ENCODE measurements around the gene GHRL.

Gene GHRL

DNA sequence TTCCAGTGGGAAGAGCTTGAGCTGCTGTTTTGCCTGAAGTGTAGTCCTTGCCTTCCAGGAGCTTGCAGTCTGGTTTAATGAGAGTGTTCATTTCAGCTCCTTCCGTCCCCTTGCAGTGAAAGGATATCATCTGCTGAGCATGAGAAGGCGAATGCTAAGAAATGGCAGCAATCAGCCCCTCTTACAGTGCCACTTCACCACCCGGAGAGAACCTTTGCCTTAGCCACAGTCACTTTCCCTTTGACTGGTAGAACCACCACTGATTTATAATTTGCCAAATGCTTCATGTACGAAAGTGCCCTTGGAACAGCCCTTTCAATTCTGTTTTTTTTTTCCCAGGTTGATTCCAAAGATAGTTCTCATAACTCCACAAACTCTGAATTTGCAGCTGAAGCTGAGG is 32.9 kb downstream of the GHRL start:
- Histone ChIP-seq H3K9me3 (no peaks in the 10 kb centered on the region), H3K36me3 (peaks cover 40% of the 10 kb centered on the region), H3K4me1 (ENCODE audit: control insufficient read depth in 1 of 2, insufficient read depth in 1 of 2, low read depth in 1 of 2, low read length in 1 of 2) (peaks cover 9 to 11% of the 10 kb centered on the region in 2 experiments), H3K27me3 (no peaks in the 10 kb centered on the region), H3K4me3 (ENCODE audit: low read depth in 1 of 2, low read length in 1 of 2) (no peak overlapping the region), H3K27ac (peak overlapping the region; percentile 35)
- TF ChIP-seq, protein P1, sequence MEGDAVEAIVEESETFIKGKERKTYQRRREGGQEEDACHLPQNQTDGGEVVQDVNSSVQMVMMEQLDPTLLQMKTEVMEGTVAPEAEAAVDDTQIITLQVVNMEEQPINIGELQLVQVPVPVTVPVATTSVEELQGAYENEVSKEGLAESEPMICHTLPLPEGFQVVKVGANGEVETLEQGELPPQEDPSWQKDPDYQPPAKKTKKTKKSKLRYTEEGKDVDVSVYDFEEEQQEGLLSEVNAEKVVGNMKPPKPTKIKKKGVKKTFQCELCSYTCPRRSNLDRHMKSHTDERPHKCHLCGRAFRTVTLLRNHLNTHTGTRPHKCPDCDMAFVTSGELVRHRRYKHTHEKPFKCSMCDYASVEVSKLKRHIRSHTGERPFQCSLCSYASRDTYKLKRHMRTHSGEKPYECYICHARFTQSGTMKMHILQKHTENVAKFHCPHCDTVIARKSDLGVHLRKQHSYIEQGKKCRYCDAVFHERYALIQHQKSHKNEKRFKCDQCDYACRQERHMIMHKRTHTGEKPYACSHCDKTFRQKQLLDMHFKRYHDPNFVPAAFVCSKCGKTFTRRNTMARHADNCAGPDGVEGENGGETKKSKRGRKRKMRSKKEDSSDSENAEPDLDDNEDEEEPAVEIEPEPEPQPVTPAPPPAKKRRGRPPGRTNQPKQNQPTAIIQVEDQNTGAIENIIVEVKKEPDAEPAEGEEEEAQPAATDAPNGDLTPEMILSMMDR (IDR thresholded peaks at IDR 0.05) = no peak

DNA sequence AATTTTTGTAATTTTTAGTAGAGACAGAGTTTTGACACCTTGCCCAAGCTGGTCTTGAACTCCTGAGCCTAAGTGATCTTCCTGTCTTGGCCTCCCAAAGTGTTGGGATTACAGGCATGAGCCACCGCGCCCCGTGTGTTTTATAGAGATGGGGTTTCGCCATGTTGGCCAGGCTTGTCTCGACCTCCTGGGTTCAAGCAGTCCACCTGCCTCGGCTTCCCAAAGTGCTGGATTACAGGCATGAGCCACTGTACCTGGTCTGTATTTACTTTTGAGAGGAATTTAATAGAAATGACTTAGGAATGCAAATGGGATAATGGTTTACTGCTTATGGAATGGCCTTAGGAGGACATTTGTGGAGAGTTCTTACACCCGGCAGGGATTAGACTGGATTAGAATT is 33.7 kb downstream of the GHRL start:
- no peaks in the 10 kb centered on the region for H3K9me3 ChIP-seq
- no peak overlapping the region for H3K4me3 ChIP-seq (ENCODE audit: low read depth in 1 of 2, low read length in 1 of 2)
- peak overlapping the region; percentile 35 for H3K27ac ChIP-seq
- peaks cover 45% of the 10 kb centered on the region for H3K36me3 ChIP-seq
- peaks cover 16 to 18% of the 10 kb centered on the region in 2 experiments for H3K4me1 ChIP-seq (ENCODE audit: control insufficient read depth in 1 of 2, insufficient read depth in 1 of 2, low read depth in 1 of 2, low read length in 1 of 2)
- TF ChIP-seq, protein P1 (IDR thresholded peaks at IDR 0.05) = no peak
- no peaks in the 10 kb centered on the region for H3K27me3 ChIP-seq

DNA sequence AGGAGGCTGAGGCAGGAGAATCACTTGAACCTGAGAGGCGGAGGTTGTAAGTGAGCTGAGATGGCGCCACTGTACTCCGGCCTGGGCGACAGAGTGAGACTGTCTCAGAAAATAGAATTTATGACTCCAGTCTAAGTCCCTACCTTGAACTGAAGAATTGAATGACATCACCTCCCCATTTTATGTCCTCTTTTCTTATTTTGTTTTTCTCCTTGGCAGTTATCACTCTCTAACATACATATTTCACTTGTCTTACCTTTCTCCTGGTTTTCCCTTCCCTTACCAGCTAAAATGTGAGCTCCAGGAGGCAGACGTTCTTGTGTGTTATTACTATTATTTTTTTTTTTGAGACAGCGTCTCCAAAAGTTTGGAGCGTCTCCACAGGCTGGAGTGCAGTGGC is 36.9 kb downstream of the GHRL start:
- TF ChIP-seq, protein P1 (IDR thresholded peaks at IDR 0.05) = no peak
- Histone ChIP-seq H3K9me3 (no peaks in the 10 kb centered on the region), H3K27ac (peak overlapping the region; percentile 63), H3K4me1 (ENCODE audit: control insufficient read depth in 1 of 2, insufficient read depth in 1 of 2, low read depth in 1 of 2, low read length in 1 of 2) (peaks cover 32 to 35% of the 10 kb centered on the region in 2 experiments), H3K4me3 (ENCODE audit: low read depth in 1 of 2, low read length in 1 of 2) (no peak overlapping the region), H3K27me3 (no peaks in the 10 kb centered on the region), H3K36me3 (peaks cover 54% of the 10 kb centered on the region)

DNA sequence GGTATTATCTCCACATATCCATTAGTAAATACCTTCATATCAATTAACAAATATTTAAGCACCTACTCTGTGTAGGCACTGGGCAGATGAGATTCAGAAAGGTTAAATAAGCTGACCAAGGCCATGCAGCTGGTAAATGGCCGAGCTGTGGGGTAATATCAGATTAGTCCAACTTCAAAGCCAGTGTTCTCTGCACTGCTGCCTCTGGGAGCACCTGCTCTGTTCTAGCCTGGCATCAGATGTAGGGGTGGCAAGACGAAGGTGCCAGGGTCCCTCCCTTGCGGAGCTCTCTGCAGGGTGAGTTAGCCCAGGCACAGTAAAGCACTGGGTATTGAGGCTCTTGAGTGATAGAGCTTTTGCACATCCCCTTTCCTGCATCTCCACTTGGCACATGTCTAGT is 39.0 kb downstream of the GHRL start:
- Histone ChIP-seq H3K4me1 (ENCODE audit: control insufficient read depth in 1 of 2, insufficient read depth in 1 of 2, low read depth in 1 of 2, low read length in 1 of 2) (peaks cover 53 to 56% of the 10 kb centered on the region in 2 experiments), H3K4me3 (ENCODE audit: low read depth in 1 of 2, low read length in 1 of 2) (no peak overlapping the region), H3K27ac (peak overlapping the region; percentile 63), H3K9me3 (no peaks in the 10 kb centered on the region), H3K36me3 (peaks cover 34% of the 10 kb centered on the region), H3K27me3 (no peaks in the 10 kb centered on the region)
- TF ChIP-seq, protein P1 (IDR thresholded peaks at IDR 0.05) = no peak

DNA sequence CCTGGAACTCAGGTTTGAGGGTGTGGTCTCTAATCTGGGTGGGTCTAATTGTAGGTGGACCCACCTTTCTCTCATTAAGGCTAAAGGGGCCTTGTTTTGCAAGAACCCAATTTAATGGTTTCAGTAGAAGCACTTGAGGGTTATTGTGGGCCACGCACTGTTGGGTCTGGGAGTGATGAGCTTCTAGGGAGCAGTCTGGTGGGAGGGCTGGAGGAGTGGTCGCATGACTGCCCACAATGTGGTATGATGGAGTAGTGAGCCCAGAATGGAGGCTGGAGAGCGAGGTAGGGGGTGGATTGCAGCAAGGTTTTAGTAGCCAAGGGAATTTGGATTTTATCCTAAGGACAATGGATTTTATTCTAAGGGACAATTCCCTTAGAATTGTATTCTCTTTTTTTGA is 41.7 kb downstream of the GHRL start:
- H3K4me3 ChIP-seq (ENCODE audit: low read depth in 1 of 2, low read length in 1 of 2) = no peak overlapping the region
- no peaks in the 10 kb centered on the region for H3K9me3 ChIP-seq
- H3K27ac ChIP-seq = peak overlapping the region; percentile 58
- peaks cover 24% of the 10 kb centered on the region for H3K36me3 ChIP-seq
- peaks cover 63 to 64% of the 10 kb centered on the region in 2 experiments for H3K4me1 ChIP-seq (ENCODE audit: control insufficient read depth in 1 of 2, insufficient read depth in 1 of 2, low read depth in 1 of 2, low read length in 1 of 2)
- H3K27me3 ChIP-seq = no peaks in the 10 kb centered on the region
- TF ChIP-seq, protein P1 (IDR thresholded peaks at IDR 0.05) = no peak

DNA sequence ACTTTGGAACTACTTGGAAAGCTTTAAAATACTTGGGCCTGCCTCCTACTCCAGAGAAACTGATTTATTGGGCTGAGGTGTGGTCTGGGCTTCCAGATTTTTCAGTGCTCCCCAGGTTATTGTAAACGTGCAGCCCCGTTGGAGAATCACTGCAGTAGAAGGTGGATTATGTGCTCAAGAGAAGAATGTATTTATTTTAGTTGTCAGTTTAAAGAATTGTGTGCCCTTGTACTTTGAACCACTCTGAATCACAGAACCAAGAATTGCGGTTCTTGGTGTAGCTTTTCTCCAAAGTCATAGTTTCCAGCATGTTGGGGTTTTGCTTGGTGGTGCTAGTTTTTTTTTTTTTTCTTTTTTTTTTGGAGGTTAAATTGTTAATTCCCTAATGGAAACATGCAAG is 42.9 kb downstream of the GHRL start:
- Histone ChIP-seq H3K27me3 (no peaks in the 10 kb centered on the region), H3K4me1 (ENCODE audit: control insufficient read depth in 1 of 2, insufficient read depth in 1 of 2, low read depth in 1 of 2, low read length in 1 of 2) (peaks cover 69% of the 10 kb centered on the region in 2 experiments), H3K27ac (peak overlapping the region; percentile 94), H3K36me3 (peaks cover 17% of the 10 kb centered on the region), H3K9me3 (no peaks in the 10 kb centered on the region), H3K4me3 (ENCODE audit: low read depth in 1 of 2, low read length in 1 of 2) (peak overlapping the region; percentile 77 to 88)
- TF ChIP-seq, protein P1 (IDR thresholded peaks at IDR 0.05) = no peak

All from neutrophil (primary cell).